ENCODE results near the gene ATXN7L1.
"Not testable (repeated sequence)": the region's sequence is repeated elsewhere in the genome, so short reads cannot be mapped to it uniquely, and the experiment has no call there.

The ATXN7L1 gene

GRCh38 chr7:105890290-105890997 is 14.0 kb upstream of the ATXN7L1 start:
- no peak for DNase-seq

GRCh38 chr7:105887569-105888189 is 11.3 kb upstream of the ATXN7L1 start:
- DNase-seq: no peak

GRCh38 chr7:105886776-105887175 is 10.4 kb upstream of the ATXN7L1 start:
- DNase-seq: no peak

- DNase-seq: peak in 1 of 2 experiments; percentile 38
Observed at GRCh38 chr7:105885387-105886111, 9.2 kb upstream of the ATXN7L1 start.

GRCh38 chr7:105883179-105883578 is 6.8 kb upstream of the ATXN7L1 start:
- not testable (repeated sequence) for DNase-seq

GRCh38 chr7:105881439-105881838 is 5.0 kb upstream of the ATXN7L1 start:
- DNase-seq: no peak

- no peak for DNase-seq
Observed at GRCh38 chr7:105880571-105881330, 4.4 kb upstream of the ATXN7L1 start.

- DNase-seq: no peak
Observed at GRCh38 chr7:105879782-105880181, 3.4 kb upstream of the ATXN7L1 start.

GRCh38 chr7:105878746-105879605 is 2.6 kb upstream of the ATXN7L1 start:
- no peak for DNase-seq

GRCh38 chr7:105877736-105878135 is 1.3 kb upstream of the ATXN7L1 start:
- no peak for DNase-seq

GRCh38 chr7:105876964-105877601 is 684 bp upstream of the ATXN7L1 start:
- peak; percentile 43 to 66 for DNase-seq

- no peak for DNase-seq
Observed at GRCh38 chr7:105875505-105875904, 894 bp downstream of the ATXN7L1 start.

GRCh38 chr7:105874055-105874454 is 2.3 kb downstream of the ATXN7L1 start:
- no peak for DNase-seq

- no peak for DNase-seq
Observed at GRCh38 chr7:105872491-105872890, 3.9 kb downstream of the ATXN7L1 start.

GRCh38 chr7:105871142-105871541 is 5.3 kb downstream of the ATXN7L1 start:
- no peak for DNase-seq

- no peak for DNase-seq
Observed at GRCh38 chr7:105866102-105866801, 10.1 kb downstream of the ATXN7L1 start.

- no peak for DNase-seq
Observed at GRCh38 chr7:105863876-105864275, 12.5 kb downstream of the ATXN7L1 start.

GRCh38 chr7:105862770-105863169 is 13.6 kb downstream of the ATXN7L1 start:
- DNase-seq: no peak

- DNase-seq: no peak
Observed at GRCh38 chr7:105862276-105862675, 14.1 kb downstream of the ATXN7L1 start.

- DNase-seq: no peak
Observed at GRCh38 chr7:105861224-105861623, 15.2 kb downstream of the ATXN7L1 start.

- no peak for DNase-seq
Observed at GRCh38 chr7:105860793-105861192, 15.6 kb downstream of the ATXN7L1 start.

All from NCI-H524 (cell line).